AG20443 (cell line): ENCODE data around the gene PHLPP1.

Experiments used
- DNase-seq: peaks from one replicate; pipeline ENCODE4 v3.0.0; 2012; ENCODE audit warnings: low spot score, mixed read lengths

The PHLPP1 gene

DNA sequence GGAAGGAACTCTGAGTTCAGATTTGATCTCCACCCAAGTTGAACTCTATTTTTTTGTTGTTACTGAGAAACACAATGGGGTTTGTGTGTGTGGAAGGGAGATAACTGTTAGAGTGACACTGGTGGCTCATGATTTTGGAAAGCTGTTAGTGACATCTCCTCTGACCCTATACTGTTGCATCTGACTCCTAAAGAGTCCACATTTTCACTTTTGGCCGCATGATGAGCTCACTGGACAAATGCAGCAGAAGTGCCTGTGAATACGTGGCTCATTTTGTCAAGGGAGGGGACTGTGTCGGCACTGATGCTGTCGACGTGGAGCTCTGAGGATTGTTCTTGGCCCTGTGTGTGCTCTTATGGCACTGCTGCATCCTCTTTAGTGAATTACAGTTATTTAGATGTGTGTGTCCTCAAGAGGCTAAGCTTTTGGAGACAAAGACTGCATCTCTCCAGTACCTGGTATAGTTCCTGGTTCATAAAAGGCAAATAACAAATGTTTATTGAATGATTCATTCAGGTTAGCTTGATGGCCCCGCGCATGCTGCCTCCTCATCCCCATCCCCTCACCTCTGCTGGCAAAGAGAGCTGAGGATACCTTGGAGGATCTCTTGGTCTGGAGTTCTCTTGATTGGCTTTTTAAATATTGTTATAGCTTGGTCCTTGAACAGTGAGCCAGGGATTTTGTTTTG is 135.4 kb downstream of the PHLPP1 start:
- no peak for DNase-seq

DNA sequence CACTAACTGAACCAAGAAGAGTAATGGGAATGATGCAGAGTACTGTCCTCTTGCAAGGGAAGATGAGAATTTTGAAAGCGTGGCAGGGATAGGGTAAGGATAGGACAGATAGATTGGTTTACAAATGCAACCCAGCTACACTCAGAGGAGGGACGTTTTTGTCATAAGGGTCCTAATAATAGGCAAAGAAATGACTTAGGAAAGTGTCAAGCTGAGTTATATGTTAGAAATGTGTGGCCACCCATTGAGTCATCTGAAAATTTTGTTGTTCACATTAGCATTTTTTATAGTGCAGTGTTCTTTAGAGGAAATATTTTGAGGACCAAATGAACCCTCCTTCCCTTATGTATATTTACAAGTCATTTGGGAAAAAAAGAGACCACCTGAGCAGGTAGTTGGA is 137.5 kb downstream of the PHLPP1 start:
- DNase-seq: peak; percentile 46

DNA sequence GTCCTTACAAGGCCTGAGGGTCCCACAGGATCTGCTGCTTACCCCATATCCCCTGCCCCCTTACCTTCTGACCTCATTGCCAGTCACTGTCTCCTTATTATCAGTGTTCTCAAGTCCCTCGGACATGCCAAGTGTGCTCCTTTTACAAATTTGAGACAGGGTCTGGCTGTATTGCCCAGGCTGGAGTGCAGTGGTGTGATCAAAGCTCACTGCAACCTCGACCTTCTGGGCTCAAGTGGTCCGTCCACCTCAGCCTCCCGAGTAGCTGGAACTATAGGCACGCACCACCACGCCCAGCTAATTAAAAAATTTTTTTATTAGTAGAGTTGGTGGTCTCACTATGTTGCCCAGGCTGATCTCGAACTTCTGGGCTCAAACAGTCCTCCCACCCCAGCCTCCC is 141.0 kb downstream of the PHLPP1 start:
- no peak for DNase-seq

DNA sequence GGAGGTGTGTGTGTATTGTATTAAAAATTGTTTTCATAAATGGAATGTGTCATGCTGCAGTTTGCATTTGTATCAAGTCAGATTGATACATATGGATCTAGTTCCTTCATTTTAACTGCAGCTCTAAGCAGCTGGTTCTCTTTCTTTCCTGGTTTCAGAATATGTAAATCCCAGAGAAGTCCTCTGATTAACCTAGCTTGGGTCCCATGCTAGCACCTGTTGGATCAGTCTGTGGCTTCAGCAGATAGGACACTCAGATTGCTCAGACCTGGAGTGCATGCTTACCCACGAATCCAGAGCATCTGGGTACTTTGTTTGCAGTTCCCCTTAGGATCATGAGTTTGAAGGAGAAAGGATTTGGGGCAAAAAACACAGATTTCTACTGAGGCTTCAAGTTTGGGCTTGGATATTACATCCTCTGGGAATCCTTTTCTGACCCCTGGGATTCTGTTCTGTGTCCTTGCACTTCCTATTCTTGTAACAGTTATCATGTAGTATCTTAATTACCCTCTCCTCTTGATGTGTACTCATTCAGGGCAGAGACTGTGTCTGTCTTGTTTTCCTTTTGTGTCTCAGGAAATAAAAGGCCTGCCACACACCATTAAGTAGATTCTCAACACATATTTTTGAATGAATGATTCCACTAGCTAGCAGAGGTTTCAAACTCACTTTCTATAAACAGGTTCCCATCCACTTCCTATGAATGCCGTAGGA is 142.1 kb downstream of the PHLPP1 start:
- no peak for DNase-seq

DNA sequence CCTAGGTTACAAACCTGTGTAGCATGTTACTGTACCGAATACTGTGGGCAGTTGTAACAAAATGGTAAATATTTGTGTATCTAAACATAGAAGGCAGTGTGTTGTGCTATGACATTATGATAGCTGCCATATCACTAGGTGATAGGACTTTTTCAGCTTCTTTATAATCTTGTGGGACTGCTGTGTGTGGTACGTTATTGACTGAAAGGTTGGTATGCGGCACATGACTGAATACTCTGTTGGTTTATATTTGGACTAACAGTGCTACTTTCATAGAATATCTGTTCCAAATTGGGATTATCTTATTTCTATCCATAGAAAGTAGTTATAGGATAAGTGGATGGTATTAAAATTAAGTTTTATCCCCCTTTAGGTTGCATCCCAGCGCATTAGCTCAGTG is 144.7 kb downstream of the PHLPP1 start:
- no peak for DNase-seq

DNA sequence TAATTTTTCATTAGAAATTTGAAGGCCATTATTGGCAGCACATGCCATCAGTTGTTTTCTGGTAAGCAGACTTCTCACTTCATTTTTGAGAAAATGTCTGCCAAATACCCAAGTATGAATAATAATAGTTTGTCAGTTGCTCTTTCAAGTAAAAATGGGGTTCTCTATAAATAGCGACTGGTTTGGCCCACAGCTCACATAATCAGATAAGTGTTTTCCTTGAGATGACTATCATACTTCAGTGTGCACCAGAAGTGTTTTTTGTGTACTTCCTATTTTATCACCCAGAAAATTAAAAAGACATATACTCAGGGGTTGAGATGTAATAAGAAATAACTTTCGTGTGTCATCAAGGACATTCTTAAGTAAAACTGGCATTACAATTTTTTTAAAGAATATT is 147.1 kb downstream of the PHLPP1 start:
- no peak for DNase-seq

DNA sequence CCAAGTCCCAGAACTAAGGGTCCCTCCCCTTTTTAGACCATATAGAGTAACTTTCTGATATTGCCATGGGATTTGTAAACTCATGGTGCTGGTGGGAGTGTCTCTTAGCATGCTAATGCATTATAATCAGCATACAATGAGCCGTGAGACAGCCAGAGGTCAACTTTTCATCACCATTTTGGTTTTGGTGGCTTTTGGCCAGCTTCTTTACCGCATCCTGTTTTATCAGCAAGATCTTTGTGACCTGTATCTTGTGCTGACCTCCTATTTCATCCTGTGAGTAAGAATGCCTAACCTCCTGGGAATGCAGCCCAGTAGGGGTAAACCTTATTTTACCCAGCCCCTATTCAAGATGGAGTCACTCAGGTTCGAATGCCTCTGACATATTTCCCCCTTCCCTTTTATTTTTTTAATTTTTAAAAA is 148.2 kb downstream of the PHLPP1 start:
- no peak for DNase-seq

DNA sequence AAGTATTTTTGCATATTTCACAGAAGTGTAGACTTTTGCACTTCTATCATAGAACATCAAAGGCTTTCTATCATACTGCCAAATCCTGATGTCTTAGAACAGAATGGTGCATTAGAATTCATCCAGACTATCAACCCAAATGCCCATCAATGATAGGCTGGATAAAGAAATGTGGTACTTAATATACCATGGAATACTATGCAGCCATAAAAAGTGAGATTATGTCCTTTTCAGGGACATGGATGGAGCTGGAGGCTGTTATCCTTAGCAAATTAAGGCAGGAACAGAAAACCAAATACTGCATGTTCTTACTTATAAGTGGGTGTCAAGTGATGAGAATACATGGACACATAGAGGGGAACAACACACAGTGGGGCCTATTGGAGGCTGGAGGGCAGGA is 150.2 kb downstream of the PHLPP1 start:
- DNase-seq: no peak

DNA sequence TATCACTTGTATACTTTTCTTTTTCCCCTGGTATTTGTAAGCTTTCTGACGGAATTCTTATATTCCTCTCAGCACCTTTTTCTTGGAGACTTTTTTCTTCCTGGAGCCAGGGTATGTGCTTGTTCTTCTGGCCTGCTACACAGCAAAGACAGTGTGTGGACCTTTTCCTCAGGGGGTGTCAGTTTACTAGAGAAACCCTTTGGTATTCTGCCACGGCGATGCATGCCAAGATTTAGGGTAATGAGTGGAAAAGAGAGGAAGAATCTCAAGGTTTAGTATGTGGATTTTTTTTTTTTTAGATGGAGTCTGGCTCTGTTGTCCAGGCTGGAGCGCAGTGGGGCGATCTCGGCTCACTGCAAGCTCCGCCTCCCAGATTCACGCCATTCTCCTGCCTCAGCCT is 152.2 kb downstream of the PHLPP1 start:
- DNase-seq: no peak

DNA sequence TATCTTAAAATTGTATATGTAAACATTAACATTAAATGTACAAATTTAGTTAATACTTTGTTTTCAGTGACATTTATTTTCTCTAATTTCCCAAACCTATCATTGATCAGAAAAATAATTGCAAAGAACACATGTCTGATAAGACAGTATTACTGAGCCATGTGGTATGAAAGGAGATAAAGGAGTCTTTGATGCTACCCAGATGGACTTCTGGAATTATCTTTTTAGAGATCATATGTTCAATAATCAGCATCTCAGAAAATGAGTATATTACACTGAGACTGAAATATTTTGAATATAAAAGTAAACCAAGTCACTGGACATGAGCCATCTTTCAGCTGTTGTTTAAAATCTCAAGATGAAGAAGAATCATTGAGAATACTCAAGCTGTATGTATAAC is 153.3 kb downstream of the PHLPP1 start:
- no peak for DNase-seq

DNA sequence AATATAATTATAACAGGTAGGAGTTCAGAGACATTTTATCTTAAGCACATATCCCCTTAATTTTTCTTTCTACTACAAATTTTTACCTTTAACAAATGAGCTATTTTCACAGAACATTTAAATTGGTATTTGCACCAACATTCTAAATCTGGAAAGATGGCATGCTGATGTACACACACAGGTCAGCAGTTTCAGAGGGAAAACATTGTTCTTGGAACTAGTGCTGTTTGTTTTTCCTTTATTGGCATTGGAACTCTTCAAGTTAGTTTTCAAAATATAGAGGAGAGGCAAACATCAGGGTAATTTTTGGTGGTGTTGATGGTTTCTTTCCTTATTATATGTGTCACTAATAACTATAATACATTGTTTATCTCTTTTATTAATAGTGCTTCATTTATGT is 155.3 kb downstream of the PHLPP1 start:
- DNase-seq: no peak

DNA sequence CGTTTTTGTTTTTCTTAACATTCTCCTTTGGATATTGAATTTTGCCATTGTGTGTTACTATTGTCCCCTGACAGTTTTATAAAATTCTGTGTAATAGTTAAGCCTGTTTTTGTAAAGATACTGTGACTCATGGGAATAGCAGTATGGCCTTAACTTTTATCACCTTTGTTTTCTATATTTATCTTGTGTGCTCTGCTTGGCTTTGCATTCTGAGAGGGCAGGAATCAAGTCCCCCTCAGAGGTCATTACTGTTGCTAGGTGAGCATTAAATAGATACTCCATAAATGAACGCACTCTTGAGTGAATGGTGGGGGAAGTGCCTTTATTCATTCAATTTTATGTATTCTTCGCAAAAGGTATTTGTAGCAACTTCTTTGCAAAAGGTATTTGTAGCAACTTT is 160.0 kb downstream of the PHLPP1 start:
- DNase-seq: no peak

DNA sequence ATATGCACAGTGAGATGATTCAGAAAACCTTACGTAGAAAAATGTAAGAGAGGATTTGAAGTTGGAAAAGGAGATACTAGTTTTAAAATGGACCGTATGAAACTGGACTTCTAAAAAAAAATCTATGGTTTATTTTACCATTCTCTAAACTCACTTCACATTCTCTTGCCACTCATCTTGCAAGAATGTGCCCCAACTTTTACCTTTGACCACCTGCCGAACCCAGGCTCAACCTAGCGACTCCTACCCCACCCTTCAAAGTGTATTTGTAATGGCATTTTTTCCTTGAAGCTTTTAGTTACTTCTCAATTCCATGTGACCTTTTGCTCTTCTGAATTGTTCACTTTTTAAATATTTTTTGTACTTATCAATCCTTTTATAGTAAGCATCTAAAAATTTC is 160.8 kb downstream of the PHLPP1 start:
- DNase-seq: no peak

DNA sequence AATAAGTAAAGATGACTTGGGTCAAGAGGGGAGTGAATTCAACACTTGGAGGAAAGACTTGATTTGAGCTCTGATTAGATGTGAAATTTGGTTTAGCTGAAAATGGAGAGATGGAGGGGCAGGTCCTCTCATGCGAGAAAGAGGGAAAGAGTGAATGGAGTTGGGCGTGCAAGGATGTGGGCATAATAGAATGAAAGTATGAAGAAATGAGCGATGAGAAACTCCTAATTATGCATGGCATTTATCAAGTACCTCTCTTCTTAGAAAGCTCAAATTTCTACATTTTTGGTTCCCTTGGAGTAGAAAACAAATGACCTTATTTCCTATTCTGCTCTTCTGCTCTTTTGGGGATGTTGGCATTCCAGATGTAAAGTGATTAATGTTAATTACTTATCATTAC is 161.5 kb downstream of the PHLPP1 start:
- no peak for DNase-seq

DNA sequence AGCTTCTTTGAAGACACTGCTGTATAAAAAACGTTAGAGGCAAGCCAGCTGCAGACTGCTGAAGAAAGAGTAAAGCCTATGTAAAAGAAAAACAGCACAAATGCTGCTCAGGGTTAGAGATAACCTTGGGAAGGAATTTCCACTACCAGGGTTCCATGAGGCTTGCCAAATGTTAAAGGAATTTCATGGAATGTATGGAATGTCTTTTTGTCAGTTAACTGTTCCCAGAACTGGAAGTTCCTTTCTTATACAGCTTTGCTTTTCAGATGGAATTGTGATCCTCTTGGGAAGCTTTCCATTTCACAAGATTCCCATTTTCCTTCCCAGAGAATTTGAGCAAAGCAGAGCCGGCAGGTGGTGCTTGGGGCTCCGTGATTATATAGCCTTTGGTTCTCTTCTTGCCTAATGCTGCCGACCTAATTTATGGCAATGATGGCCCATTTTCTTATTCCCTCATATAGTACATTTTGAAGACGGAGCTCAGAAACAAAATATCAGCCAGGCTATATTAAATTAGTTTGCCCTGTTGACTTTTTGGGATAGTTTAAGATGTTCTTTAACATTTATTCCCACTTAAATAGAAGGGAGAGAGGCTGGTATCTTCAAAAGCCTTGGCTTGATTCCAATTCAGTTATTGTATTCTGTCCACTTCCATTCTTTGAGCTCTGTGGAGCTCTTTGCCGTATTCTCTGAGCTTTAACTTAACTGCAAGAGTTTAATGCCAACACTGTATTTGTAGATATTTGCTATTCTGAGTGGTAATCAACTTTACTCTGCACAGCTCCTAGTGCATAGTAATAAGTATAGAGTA is 162.3 kb downstream of the PHLPP1 start:
- peak; percentile 40 for DNase-seq

DNA sequence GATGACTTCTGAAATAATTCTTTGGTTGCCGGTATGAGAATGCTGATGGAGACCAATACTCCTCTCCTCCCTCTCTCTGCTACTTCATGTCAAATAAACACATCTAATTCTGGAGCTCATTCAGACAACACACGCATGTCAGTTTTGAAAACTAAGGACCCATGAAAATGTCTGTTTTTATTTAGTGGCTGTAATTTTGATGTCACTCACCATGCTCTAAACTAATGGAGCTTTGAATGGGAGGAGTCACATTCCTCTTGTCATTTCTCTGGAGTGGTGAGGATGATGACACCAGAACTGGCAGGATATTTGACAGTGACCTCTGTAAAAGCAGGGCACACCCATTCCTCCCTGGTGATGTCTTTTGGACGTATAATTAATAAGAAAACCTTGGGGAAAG is 163.0 kb downstream of the PHLPP1 start:
- DNase-seq: peak; percentile 48

DNA sequence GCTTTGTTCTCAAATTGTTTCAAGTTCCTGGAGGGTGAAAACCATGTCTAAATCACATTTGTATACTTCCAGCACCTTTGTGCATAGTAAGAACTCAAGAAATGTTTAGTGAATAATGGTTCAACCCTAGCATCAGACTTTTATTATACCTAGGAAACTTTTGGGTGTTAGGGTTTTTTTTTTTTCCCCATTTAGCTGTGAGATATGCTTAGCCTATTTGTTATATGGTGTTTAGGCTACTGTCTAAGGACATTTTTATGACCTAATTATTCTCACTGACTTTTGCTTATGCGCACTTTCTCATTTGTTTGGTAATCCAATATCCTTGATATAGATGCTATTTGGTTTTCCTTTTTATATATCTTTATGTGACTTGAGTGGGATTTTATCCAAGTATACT is 164.7 kb downstream of the PHLPP1 start:
- no peak for DNase-seq

DNA sequence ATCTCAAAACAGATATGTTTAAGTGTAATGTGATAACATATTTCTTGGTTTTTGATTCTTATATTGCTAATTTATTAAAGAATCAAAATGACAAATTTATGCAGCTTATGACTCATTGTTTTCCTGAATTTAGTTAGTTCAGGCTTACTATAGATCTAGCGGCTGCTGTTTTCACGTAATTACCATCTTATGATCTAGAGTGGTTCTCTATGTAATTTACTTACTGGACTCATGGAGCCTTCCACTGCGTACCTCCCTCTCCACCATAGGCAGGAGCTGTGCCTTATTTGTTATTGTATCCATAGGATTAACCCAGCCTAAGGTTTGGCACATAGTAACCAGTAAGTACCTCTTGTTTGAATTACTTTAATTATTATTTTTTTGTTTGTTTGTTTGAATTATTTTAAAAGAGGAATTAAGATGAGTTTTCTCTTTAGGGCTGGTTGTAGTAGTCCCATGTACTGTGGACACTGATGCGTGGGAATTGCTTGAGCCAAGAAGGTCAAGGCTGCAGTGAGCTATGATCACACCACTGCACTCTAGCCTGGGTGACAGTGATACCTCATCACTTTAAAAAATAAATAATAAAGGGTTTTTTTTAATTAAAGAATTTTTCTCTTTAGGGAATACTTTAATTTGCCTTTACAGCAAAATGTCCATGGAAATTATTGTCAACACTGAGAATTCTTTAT is 165.5 kb downstream of the PHLPP1 start:
- DNase-seq: no peak

DNA sequence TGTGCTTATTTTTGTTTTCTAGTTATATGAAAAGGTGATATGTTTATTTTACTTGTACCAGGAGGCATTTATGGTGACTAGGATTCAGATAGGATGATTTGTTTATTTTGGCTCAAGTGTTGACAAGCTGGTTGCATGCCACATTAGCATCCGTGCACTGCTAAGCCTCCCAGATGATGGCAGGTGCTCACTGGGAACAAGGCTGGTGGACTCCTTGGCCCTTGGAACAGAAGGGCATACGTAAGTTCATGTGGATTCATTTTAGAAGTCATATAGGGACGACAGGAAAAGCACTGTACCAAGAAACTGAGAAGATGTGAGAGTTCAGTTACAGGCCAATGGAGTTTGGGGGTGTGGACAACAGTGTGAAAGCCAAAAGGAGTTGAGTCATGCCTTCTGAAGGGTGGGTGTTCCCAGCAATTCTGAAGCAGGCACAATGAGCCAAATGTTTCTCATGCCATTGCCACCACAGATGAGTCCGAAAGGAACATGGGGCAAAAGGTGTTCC is 166.2 kb downstream of the PHLPP1 start:
- DNase-seq: peak; percentile 92

DNA sequence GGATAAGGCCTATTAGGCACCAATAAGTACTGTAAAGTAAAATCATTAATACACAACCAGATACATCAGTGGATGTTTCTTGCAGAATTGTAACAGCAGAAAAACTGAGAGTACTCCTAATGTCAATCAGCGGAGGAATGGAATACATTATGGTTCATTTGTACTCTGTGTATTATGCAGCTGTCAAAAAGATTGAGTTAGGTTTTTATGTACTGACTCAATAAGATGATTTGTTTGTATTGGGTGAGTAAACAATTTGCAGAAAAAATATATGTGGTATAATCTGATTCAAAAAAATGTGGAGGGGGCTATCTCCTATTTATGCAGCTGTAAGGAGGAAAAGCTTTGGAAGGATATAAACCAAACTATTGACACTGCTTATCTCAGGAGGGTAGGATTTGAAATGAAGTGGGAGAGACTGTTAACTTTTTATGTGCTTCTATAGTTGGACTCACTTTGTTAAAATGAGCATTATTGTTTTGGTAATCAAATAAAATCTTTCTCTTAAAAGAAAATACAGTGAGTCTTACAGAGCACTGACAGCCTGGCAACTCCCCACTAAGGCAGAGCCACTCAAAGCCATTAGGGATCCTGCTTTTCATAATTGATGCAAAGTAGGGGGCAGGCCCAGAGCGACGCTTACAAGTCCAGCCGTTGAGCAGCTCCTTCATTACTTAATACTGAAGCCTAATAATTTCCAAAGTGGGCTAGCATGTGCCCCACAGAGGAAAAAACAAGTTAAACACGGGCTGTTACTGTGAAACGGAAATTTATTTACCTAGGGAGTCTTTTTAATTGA is 168.8 kb downstream of the PHLPP1 start:
- no peak for DNase-seq

DNA sequence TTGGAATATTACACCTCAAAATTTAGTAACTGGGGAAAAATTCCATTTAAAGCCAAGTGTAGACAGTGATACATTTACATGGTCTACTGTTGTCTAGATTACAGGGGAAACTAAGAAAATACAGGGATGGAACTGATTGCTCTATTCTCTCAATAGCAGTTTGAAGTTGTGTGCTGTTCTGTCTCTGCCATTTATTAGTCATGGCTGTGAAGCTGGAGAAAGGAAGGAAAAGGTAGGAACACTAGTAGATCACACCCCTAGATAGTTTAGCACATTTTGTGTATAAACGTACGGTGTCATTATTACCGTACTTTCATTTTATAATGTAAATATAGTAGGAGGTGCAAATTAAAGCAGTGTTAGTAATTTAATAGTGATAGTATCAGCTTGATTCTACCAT is 170.5 kb downstream of the PHLPP1 start:
- no peak for DNase-seq
